ENCODE measurements around the gene UBE2L3. TPM values are rescaled to one million over a fixed set of nuclear protein-coding genes. Genes with fewer than 3 reads are reported as not detected.
A peak's percentile ranks its signal among the peaks of the same experiment; 100 is the strongest.

The UBE2L3 gene
- total RNA-seq, 2 experiments from 2014 or later: 50.3 to 54.9 TPM

GRCh38 chr22:21669026-21669425 lies 101.5 kb downstream of the UBE2L3 start:
- Mint-ChIP-seq H3K27ac (no peak overlapping the region), H3K4me1 (ENCODE audit: low read depth) (peaks cover 27% of the 10 kb centered on the region), H3K27me3 (no peaks in the 10 kb centered on the region), H3K36me3 (ENCODE audit: low read depth) (peaks cover 18% of the 10 kb centered on the region), H3K4me3 (no peak overlapping the region), H3K9me3 (no peaks in the 10 kb centered on the region)
- intact Hi-C loops (cut with micrococcal nuclease): loop anchor here (5.0 kb wide), 1 partner anchor 48 kb away; no protein-coding TSS in a partner anchor
- ATAC-seq (no peak), DNase-seq (no peak)
- CTCF ChIA-PET: no interaction called here
- POLR2A ChIA-PET: no interaction called here
- no peak for TF ChIP-seq CTCF (IDR thresholded peaks at IDR 0.05)

DNA sequence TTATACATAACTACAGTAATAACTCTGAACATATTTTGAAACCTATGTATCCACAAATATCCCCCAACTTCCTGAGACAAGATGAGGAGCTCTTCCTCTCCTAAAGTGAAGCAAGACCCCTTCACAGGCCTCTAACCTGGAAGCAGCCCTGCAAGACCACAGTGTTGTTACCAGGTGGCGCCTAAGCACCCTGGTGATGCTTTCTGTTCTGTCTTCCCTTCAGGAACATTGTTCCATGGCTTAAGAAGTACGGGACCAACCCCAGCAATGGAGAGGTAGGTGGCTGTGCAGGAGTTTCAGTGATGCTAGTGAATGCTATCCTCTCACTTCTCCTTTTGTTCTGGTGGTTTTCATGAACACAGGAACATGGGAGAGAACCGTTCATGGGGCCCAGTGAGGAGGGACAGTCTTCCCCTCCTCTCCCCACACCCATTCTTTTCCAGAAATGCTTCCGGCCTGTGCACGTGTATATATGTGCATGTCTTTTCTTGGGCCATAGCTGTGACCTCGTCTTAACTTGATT lies 104.7 kb downstream of the UBE2L3 start:
- H3K36me3 Mint-ChIP-seq (ENCODE audit: low read depth): peaks cover 40% of the 10 kb centered on the region
- POLR2A ChIA-PET: no interaction called here
- no peak overlapping the region for H3K27ac Mint-ChIP-seq

More for the DNA sequence above, 104.7 kb downstream of the UBE2L3 start:
- Mint-ChIP-seq H3K4me1 (ENCODE audit: low read depth) (peaks cover 16% of the 10 kb centered on the region), H3K27me3 (no peaks in the 10 kb centered on the region), H3K4me3 (no peak overlapping the region), H3K9me3 (no peaks in the 10 kb centered on the region)
- CTCF ChIA-PET: no interaction called here
- TF ChIP-seq CTCF (IDR thresholded peaks at IDR 0.05): no peak
- DNase-seq (no peak), ATAC-seq (no peak)
- intact Hi-C loops (cut with micrococcal nuclease): no loop called here

Small RNAs within 50 kb of the gene (microRNA-seq; reads per million reads assigned to microRNA genes)
- gene MIR130B (ENCODE audit: borderline microRNAs expressed, borderline replicate concordance): 669 reads per million, percentile 85 among the genes with 10 or more reads in this experiment
- gene MIR301B (ENCODE audit: borderline microRNAs expressed, borderline replicate concordance): 14.8 reads per million, percentile 40 among the genes with 10 or more reads in this experiment

Other genes with a start within 250 kb of the UBE2L3 start
- gene RIMBP3B, start 184.0 kb upstream of the UBE2L3 start, total RNA-seq: under 1 TPM; 0.16 to 0.29 TPM
- 1 to 10 TPM; 3.8 to 4.1 TPM for gene HIC2, start 150.3 kb upstream of the UBE2L3 start, total RNA-seq
- gene TMEM191C, start 100.3 kb upstream of the UBE2L3 start, total RNA-seq: 1 to 10 TPM; 1.7 to 2.7 TPM
- gene RIMBP3C, start 16.3 kb upstream of the UBE2L3 start, total RNA-seq: under 1 TPM in 1 of 2 experiments, not detected in 1; 0.20 TPM
- 10 to 100 TPM; 60.1 to 64.9 TPM for gene YDJC, start 62.3 kb downstream of the UBE2L3 start, total RNA-seq
- under 1 TPM in 1 of 2 experiments, not detected in 1; 0.45 TPM for gene CCDC116, start 65.0 kb downstream of the UBE2L3 start, total RNA-seq
- gene SDF2L1, start 74.6 kb downstream of the UBE2L3 start, total RNA-seq: 10 to 100 TPM; 38.6 to 41.3 TPM
- 10 to 100 TPM; 41.5 to 42.5 TPM for gene PPIL2, start 98.3 kb downstream of the UBE2L3 start, total RNA-seq
- gene YPEL1, start 168.1 kb downstream of the UBE2L3 start, total RNA-seq: 1 to 10 TPM in 1 of 2 experiments, under 1 TPM in 1; 0.99 to 1.2 TPM

Data from activated CD8-positive, alpha-beta T cell treated with anti-CD3 and anti-CD28 coated beads for 36 hours (primary cell).